Ectodermal cell (in vitro differentiated cells): Measurements from ENCODE around the gene ZNF160.

Experiments
- H3K27ac ChIP-seq: 2 replicates; pipeline ENCODE4 v1.7.0; 2013; ENCODE audit warnings: mild to moderate bottlenecking, low read depth, low read length; ENCODE audit not compliant: insufficient read depth, poor library complexity, severe bottlenecking
- H3K27me3 ChIP-seq: 2 replicates; pipeline ENCODE4 v1.7.0; 2013; ENCODE audit warnings: mild to moderate bottlenecking, low read length; ENCODE audit not compliant: insufficient read depth, control insufficient read depth, poor library complexity, severe bottlenecking
- H3K36me3 ChIP-seq: one replicate; pipeline ENCODE4 v1.7.0; 2013; ENCODE audit warnings: low read length; ENCODE audit not compliant: control insufficient read depth, insufficient read depth
- H3K4me1 ChIP-seq: one replicate; pipeline ENCODE4 v1.7.0; 2013; ENCODE audit warnings: low read length; ENCODE audit not compliant: control insufficient read depth, insufficient read depth
- H3K4me3 ChIP-seq: 2 replicates; pipeline ENCODE4 v1.7.0; 2013; ENCODE audit warnings: low read depth, low read length, control low read depth; ENCODE audit not compliant: insufficient read depth
- H3K9me3 ChIP-seq: 2 replicates; pipeline ENCODE4 v1.7.0; 2013; ENCODE audit warnings: mild to moderate bottlenecking, low read length, moderate library complexity; ENCODE audit not compliant: control insufficient read depth
- WGBS, 2 experiments: methylation state at CpG; one replicate each; pipeline ENCODE4 v1.1.7; 2013; ENCODE audit warnings: missing lambda C conversion rate in 2 of 2; 5-methylcytosine and 5-hydroxymethylcytosine counted together

ZNF160 gene

DNA sequence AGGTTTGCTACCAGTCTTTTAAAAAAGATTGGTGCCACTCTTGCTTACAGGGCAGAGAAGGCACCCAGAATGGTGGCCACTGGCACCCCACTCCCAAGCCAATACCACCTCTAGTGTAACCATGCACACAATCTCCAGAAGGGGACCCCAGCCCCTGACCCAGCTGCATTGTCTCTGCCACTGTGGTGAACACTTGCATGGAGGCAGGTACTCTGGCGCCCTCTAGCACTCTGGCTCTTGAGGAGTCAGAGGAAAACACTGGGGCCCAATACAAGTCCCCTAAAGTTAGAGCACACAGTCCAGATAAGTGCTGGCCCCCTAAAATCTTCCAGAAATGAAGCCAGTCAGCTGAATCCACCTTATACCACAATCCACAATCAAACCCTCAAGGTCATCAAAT, 83.5 kb downstream of the ZNF160 start:
- H3K9me3 ChIP-seq = no peaks in the 10 kb centered on the region
- H3K27ac ChIP-seq = no peak overlapping the region
- H3K36me3 ChIP-seq = no peaks in the 10 kb centered on the region
- no peaks in the 10 kb centered on the region for H3K4me1 ChIP-seq
- no peaks in the 10 kb centered on the region for H3K27me3 ChIP-seq
- H3K4me3 ChIP-seq = no peak overlapping the region
- 7 to 9% methylated on average over 1 of the region's 1 CpG for WGBS, 2 experiments
